Measurements from ENCODE around the gene TXLNA. TPM values are rescaled to one million over a fixed set of nuclear protein-coding genes. Genes with fewer than 3 reads are reported as not detected.

TXLNA gene
- total RNA-seq, 1 donor from 2014 or later: 44.4 TPM

- no peak for DNase-seq (ENCODE audit: low read depth)
Observed at GRCh38 chr1:32208469-32208868, 29.0 kb downstream of the TXLNA start.

GRCh38 chr1:32208891-32209328 is 29.4 kb downstream of the TXLNA start, which contains the start of gene DCDC2B:
TSS of gene DCDC2B (plus strand) at chr1:32209089. CDS start at chr1:32209094, 5 bp downstream.
- peak; percentile 98 for DNase-seq (ENCODE audit: low read depth)

- DNase-seq (ENCODE audit: low read depth): peak; percentile 78
Observed at GRCh38 chr1:32215629-32216480, 36.4 kb downstream of the TXLNA start.

- DNase-seq (ENCODE audit: low read depth): no peak
Observed at GRCh38 chr1:32216566-32216965, 37.1 kb downstream of the TXLNA start.

- no peak for DNase-seq (ENCODE audit: low read depth)
Observed at GRCh38 chr1:32219022-32219421, 39.5 kb downstream of the TXLNA start.

GRCh38 chr1:32220746-32221580 is 41.5 kb downstream of the TXLNA start:
- DNase-seq (ENCODE audit: low read depth): no peak

- DNase-seq (ENCODE audit: low read depth): no peak
Observed at GRCh38 chr1:32221581-32221979, 42.1 kb downstream of the TXLNA start.

- DNase-seq (ENCODE audit: low read depth): peak; percentile 94
Observed at GRCh38 chr1:32221980-32222755, 42.7 kb downstream of the TXLNA start, which contains the start of the genes EIF3I and TMEM234. TSS of gene EIF3I (plus strand) at chr1:32222407. CDS start at chr1:32222442, 35 bp downstream. TSS of gene TMEM234 (minus strand) at chr1:32222353. CDS start at chr1:32222322, 31 bp downstream.

- no peak for DNase-seq (ENCODE audit: low read depth)
Observed at GRCh38 chr1:32223683-32224082, 44.2 kb downstream of the TXLNA start.

- DNase-seq (ENCODE audit: low read depth): no peak
Observed at GRCh38 chr1:32224285-32224684, 44.8 kb downstream of the TXLNA start.

GRCh38 chr1:32228771-32229170 is 49.3 kb downstream of the TXLNA start:
- DNase-seq (ENCODE audit: low read depth): no peak

GRCh38 chr1:32231843-32232432 is 52.5 kb downstream of the TXLNA start:
- DNase-seq (ENCODE audit: low read depth): no peak

GRCh38 chr1:32232558-32233304 is 53.3 kb downstream of the TXLNA start:
- DNase-seq (ENCODE audit: low read depth): no peak

- no peak for DNase-seq (ENCODE audit: low read depth)
Observed at GRCh38 chr1:32234792-32235191, 55.3 kb downstream of the TXLNA start.

GRCh38 chr1:32239337-32239736 is 59.9 kb downstream of the TXLNA start:
- DNase-seq (ENCODE audit: low read depth): no peak

- no peak for DNase-seq (ENCODE audit: low read depth)
Observed at GRCh38 chr1:32239790-32240139, 60.3 kb downstream of the TXLNA start.

- DNase-seq (ENCODE audit: low read depth): peak; percentile 45
Observed at GRCh38 chr1:32240140-32240951, 60.9 kb downstream of the TXLNA start.

GRCh38 chr1:32241001-32241763 is 61.7 kb downstream of the TXLNA start:
- peak; percentile 78 for DNase-seq (ENCODE audit: low read depth)

Measured in myocyte (in vitro differentiated cells).